Testis (tissue), 2 donors: ENCODE data around the gene CD1E.

Experiments
- CTCF ChIP-seq, 3 experiments: fragments of 450-650 bp in 2 of 3; fragments of 200-600 bp in 1 of 3; sonication (generic) in 1 of 3; IDR thresholded peaks; one replicate each; pipeline ENCODE4 v1.5.1; 2016 to 2019; ENCODE audit warnings: antibody characterized with exemption in 3 of 3, mild to moderate bottlenecking in 2 of 3, moderate library complexity in 1 of 3
- POLR2A ChIP-seq: fragments of 450-650 bp; IDR thresholded peaks from one replicate; pipeline ENCODE4 v1.6.1; 2017; ENCODE audit warnings: antibody characterized with exemption, mild to moderate bottlenecking, moderate library complexity

- TF ChIP-seq POLR2A: no peak
- no peak for TF ChIP-seq CTCF (IDR thresholded peaks at IDR 0.05)
Measured at GRCh38 chr1:158362941-158363340, 9.2 kb downstream of the CD1E start.
